ENCODE data around the gene FNDC3B. TPM values are rescaled to one million over a fixed set of nuclear protein-coding genes. Genes with fewer than 3 reads are reported as not detected.

The FNDC3B gene
- total and polyA plus RNA-seq, 9 of the 15 experiments (the other 6 are each of a cell fraction or from before 2014, with no cell fraction given), result 7.0 to 35.8 (median 16.2) TPM

- H3K4me3 ChIP-seq, result no peak overlapping the region
- CTCF ChIA-PET (ENCODE audit: low intra/inter-chr PET ratio), result no interaction called here
- peak; percentile 38; the same call in 1 of the 2 replicates for TF ChIP-seq CEBPB (tag; IDR thresholded peaks at IDR 0.05)
- TF ChIP-seq VEZF1 (CRISPR knock-in tag; IDR thresholded peaks at IDR 0.05), result no peak; the same call in 1 of the 2 replicates
- peak; percentile 10; the same call in 1 of the 2 replicates for TF ChIP-seq NFE2L1 (tag; IDR thresholded peaks at IDR 0.05; ENCODE audit: borderline replicate concordance, low read depth)
- peak; percentile 60 for TF ChIP-seq ZNF592 (IDR thresholded peaks at IDR 0.05)
- 0 out of 2 replicates have a peak, but pooled peaks have one; percentile 47 for TF ChIP-seq MTA3 (IDR thresholded peaks at IDR 0.05; ENCODE audit: borderline replicate concordance)
- TF ChIP-seq MAFF (IDR thresholded peaks at IDR 0.05; ENCODE audit: low read length), result peak; percentile 84
- TF ChIP-seq ZNF507 (tag; conservative IDR thresholded peaks at IDR 0.05), result no peak
- no peak for TF ChIP-seq ZNF280B (CRISPR knock-in tag; IDR thresholded peaks at IDR 0.05)
- no peak for TF ChIP-seq SAP30 (IDR thresholded peaks at IDR 0.05; ENCODE audit: borderline replicate concordance, insufficient read depth, low read depth, low read length, poor library complexity, severe bottlenecking)
- peak; percentile 49 for TF ChIP-seq ATF7 (IDR thresholded peaks at IDR 0.05)
- no peak for TF ChIP-seq SIRT6 (IDR thresholded peaks at IDR 0.05; ENCODE audit: low read depth, low read length)
- TF ChIP-seq MAFG (tag; conservative IDR thresholded peaks at IDR 0.05), result peak; percentile 86
- TF ChIP-seq MAZ (CRISPR knock-in tag; conservative IDR thresholded peaks at IDR 0.05 in 1 of 2, IDR thresholded peaks at IDR 0.05 in 1 of 2), result 0 out of 4 replicates have a peak, but pooled peaks of 1 of the 2 experiments have one; percentile 45
Measured at GRCh38 chr3:172138792-172139507, 99.6 kb downstream of the FNDC3B start.

More at GRCh38 chr3:172138792-172139507, 99.6 kb downstream of the FNDC3B start:
- FAIRE-seq, result peak; percentile 84
- POLR2A ChIA-PET, result interaction anchor here (0.5 to 2.1 kb wide), 7 partner anchors 9 to 211 kb away, joined by 3 to 8 read pairs (median 3); no protein-coding TSS in a partner anchor
- intact Hi-C loops (cut with micrococcal nuclease) (no loop called here), in situ Hi-C loops (cut with MboI) (no loop called here)
- Histone ChIP-seq H3K9me3 (replicated peaks; ENCODE audit: control insufficient read depth, insufficient read depth, low read depth, low read length) (no peaks in the 10 kb centered on the region), H3K36me3 (ENCODE audit: control insufficient read depth, insufficient read depth, low read length) (peaks cover 18% of the 10 kb centered on the region), H2AFZ (ENCODE audit: low read depth, low read length) (peak overlapping the region; percentile 21; the same call in 1 of the 2 replicates), H4K20me1 (replicated peaks; ENCODE audit: control insufficient read depth, insufficient read depth, low read length) (no peaks in the 10 kb centered on the region), H3K9ac (ENCODE audit: insufficient read depth in 1 of 2, low read depth in 2 of 2, low read length in 2 of 2) (peak overlapping the region in 1 of 2 experiments; percentile 27; a peak in 2 of 4 replicates), H3K4me2 (ENCODE audit: insufficient read depth, low read length) (peak overlapping the region; percentile 51), H3K9me1 (ENCODE audit: control insufficient read depth, insufficient read depth, low read length) (peaks cover 3% of the 10 kb centered on the region), H3K4me1 (replicated peaks in 1 of 2; ENCODE audit: control insufficient read depth in 2 of 2, insufficient read depth in 2 of 2, low read length in 2 of 2) (peaks cover 2 to 59% of the 10 kb centered on the region in 2 experiments; a peak in 4 of 5 replicates), H3K27me3 (ENCODE audit: control insufficient read depth in 2 of 2, insufficient read depth in 2 of 2, low read length in 2 of 2) (no peaks in the 10 kb centered on the region), H3K27ac (ENCODE audit: extremely low read depth, low read depth, low read length) (peak overlapping the region; percentile 68), H3K79me2 (ENCODE audit: control insufficient read depth, insufficient read depth, low read length) (peaks cover 68% of the 10 kb centered on the region)
- BruUV-seq (replicated peaks), result no TSS peak
- peak; percentile 85 for ATAC-seq
- DNase-seq (ENCODE audit: extremely low read depth in 1 of 4, low spot score in 3 of 4), result peak; percentile 44 to 79 (median 57)
- WGBS (ENCODE audit: insufficient coverage, low coverage, missing lambda C conversion rate), result 32% methylated on average over 6 of the region's 6 CpGs
